Measurements from ENCODE around the gene YPEL5.

Gene YPEL5

DNA sequence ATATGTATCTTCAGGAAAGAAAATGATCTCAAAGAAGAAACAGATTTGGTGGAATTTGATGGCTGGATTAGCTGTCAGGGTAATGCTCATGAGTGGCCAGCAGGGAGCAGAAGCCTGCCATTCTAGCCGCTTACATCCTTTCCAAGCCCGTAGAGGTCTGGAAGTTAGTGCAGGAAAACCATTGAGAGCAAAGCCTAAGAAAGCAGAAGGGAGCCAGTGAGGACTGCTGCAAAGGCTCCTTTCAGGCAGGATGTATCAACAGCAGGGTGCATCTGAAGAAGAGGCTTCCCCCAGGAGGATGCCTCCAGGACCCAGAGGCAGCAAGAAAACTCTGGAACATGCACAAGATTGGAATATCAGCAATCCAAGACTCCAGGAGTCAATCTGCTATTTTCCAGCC, 61.6 kb downstream of the YPEL5 start:
- DNase-seq, result no peak

DNA sequence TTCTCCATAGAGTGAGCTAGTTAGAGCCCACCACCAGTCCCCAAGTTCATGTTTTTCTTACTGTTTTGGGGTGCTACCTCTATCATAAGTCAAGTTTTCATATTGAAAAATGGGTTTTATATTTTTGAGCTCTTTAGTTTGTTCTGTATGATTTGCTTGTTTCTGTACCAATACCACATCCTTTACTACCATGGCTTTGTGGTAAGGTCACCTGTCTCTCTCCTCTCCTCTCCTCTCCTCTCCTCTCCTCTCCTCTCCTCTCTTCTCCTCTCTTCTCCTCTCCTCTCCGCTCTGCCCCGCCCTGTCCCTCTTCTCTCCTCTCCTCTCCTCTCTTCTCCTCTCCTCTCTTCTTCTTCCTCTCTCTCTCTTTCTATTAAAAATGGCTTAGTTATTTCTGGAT, 62.4 kb downstream of the YPEL5 start:
- DNase-seq, result no peak
